Neural progenitor cell (in vitro differentiated cells): ENCODE measurements around the gene MN1.

Experiments
- CTCF ChIP-seq: fragments of 200-600 bp; sonication (generic); IDR thresholded peaks from 2 replicates; pipeline ENCODE4 v1.5.1; 2017; ENCODE audit warnings: antibody characterized with exemption, mild to moderate bottlenecking
- EZH2 ChIP-seq: fragments of 200-600 bp; sonication (generic); IDR thresholded peaks from 2 replicates; pipeline ENCODE4 v1.6.1; 2017; ENCODE audit warnings: antibody characterized with exemption, mild to moderate bottlenecking, moderate library complexity

DNA sequence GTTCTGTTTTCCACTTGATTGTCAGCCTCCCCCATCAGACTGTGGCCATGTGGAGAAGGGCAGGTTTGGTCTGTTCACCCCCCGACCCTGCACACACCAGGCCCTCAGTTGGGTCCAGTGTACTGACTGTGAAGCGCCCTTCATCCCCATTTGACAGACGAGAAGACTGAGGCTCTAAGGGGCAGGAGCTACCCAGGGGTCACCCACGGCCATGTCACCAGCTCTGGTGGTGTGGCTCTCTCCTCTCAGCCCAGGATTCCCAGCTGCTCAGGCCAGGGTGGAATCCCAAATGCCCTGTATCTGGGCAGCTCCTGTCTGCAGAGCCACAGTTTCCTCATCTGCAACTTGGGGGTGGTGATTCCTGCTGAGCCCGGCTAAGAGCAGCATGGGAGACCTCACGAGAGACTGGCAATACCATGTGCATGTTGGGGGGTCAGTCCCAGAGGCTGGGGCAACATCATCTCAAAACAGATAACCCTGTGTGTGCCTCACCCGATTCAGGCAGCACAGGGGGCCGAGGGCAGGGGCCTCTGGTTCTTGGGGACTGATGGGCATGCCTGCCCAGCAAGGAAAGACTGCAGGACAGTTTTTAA lies 46.6 kb downstream of the MN1 start:
- no peak for TF ChIP-seq CTCF
- TF ChIP-seq EZH2 = no peak
